GM19099 (cell line): ENCODE results near the gene KRT23.

ENCODE experiments used
- POLR2A ChIP-seq: IDR thresholded peaks from 3 replicates; pipeline ENCODE4 v1.6.1; 2011; ENCODE audit warnings: low read depth; ENCODE audit not compliant: insufficient read length; ENCODE audit errors: extremely low read depth

The KRT23 gene, protein sequence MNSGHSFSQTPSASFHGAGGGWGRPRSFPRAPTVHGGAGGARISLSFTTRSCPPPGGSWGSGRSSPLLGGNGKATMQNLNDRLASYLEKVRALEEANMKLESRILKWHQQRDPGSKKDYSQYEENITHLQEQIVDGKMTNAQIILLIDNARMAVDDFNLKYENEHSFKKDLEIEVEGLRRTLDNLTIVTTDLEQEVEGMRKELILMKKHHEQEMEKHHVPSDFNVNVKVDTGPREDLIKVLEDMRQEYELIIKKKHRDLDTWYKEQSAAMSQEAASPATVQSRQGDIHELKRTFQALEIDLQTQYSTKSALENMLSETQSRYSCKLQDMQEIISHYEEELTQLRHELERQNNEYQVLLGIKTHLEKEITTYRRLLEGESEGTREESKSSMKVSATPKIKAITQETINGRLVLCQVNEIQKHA

GRCh38 chr17:40937384-40937819 lies at the start of gene KRT23:
KRT23 (minus strand) TSS chr17:40937646; CDS start chr17:40936603, 1,043 bp downstream.
- no peak for TF ChIP-seq POLR2A

DNA sequence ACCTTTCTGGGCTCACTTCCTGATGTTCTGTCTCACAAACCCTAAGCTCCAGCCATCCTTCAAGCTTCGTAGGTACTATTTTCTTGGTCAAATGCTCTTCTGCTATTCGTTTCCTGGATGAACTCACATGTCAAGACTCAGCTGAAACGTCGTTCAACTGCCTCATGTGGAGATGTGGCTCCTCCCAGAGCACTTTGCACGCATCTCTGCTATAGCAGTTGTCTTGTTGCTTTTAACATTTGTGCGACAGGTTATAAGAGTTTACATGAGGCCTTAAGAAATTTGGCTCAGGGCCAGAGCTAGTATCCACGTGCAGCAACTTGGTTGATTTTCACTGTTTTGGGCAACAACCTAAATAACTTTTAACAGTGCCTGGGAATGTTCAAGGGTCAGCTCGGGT lies 49.5 kb upstream of the KRT23 start:
- TF ChIP-seq POLR2A: no peak

- no peak for TF ChIP-seq POLR2A
Measured at GRCh38 chr17:40984226-40984625, 46.8 kb upstream of the KRT23 start, which contains the start of gene KRT40. KRT40 (minus strand) TSS chr17:40984326; CDS start chr17:40984273, 53 bp downstream.

- TF ChIP-seq POLR2A: no peak
Measured at GRCh38 chr17:40981115-40981514, 43.7 kb upstream of the KRT23 start.

- no peak for TF ChIP-seq POLR2A
Measured at GRCh38 chr17:40980596-40980995, 43.1 kb upstream of the KRT23 start.

DNA sequence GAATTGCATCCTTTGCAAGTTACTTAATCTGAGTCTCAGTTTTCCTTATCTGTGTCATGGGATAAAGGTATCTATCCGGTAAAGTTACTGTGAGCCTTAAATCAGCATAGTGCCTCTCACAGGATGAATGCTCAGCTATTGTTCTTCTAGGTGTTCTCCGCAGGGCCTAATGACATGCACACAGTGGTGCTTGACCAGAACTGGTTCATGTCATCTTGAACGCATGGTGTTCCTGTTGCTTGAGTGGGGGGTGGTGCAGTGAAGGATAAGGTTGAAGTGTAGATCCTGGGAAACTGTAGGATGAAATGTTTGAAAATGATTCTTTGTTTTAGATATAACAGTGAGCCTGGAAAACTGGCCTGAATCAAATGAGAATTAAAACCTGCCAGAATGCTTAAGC lies 42.7 kb upstream of the KRT23 start:
- no peak for TF ChIP-seq POLR2A

GRCh38 chr17:40978575-40979151 lies 41.2 kb upstream of the KRT23 start:
- TF ChIP-seq POLR2A: no peak

DNA sequence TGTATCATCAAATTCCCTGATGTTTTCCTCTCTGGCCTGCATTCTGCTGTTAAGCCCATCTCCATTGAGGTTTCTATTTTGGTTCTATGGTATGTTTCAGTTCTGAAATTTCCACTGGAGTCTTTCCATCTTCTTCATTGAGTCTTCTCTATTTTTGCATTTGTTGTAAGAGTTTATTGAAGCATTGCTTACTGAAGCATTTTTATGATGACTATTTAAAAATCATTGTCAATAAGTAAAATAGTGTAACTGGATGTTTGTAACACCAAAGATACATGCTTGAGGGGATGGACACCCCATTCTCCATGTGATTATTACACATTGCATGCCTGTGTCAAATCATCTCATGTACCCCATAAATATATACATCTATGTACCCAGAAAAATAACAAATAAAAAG lies 38.1 kb upstream of the KRT23 start:
- TF ChIP-seq POLR2A: no peak

DNA sequence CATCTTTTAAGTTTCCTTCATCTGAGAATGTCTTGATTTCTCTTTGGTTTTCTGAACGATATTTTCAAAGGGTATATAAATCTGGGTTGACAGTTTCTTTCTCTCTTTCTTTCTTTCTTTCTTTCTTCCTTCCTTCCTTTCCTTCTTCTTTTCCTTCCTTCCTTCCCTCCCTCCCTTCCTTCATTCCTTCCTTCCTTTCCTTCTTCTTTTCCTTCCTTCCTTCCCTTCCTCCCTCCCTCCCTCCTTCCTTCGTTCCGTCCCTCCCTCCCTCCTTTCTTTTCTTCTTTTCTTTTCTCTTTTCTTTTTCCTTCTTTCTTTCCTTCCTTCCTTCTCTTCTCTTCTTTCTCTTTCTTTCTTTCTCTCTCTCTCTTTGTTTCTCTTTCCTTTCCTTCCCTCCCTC lies 36.9 kb upstream of the KRT23 start:
- no peak for TF ChIP-seq POLR2A

DNA sequence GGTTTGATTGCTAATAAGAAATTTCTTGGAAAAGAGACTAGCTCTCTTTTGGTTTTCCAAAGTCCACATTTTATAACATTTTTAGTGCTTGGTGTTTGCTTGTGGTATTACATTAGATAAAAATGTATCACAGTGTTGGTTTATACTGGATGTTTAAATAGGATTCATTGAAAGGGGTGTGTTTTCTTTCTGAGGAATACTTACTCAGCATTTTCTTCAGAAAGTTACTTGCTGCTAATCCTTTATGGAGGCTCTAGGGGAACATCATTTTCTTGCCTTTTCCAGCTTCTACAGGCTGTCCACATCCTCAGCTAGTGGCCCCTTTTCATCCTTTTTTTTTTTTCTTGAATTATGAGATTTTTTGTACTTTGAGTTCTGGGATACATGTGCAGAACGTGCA lies 30.1 kb upstream of the KRT23 start:
- TF ChIP-seq POLR2A: no peak

- no peak for TF ChIP-seq POLR2A
Measured at GRCh38 chr17:40966848-40967247, 29.4 kb upstream of the KRT23 start, which contains the start of gene KRT39. KRT39 (minus strand) TSS chr17:40966948; CDS start chr17:40966856, 92 bp downstream.

DNA sequence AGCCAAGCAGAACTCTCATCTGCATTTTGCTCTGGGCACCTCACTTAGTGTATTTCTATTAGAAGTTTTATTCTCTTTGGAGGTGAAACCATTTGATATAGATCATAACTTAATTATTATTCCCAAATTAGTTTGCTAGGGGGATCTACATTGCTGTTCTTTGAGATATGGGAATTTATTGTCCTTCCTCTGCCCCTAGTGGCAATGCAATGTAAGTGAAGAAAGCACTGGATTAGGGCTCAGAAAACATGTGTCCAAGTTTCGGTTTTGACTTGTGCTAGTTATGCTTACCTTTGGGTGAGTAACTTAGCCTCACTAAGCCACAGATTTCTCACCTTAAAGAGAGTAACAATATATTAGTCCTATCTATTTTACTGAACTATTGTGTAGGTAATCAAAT lies 26.4 kb upstream of the KRT23 start:
- no peak for TF ChIP-seq POLR2A

GRCh38 chr17:40962059-40962561 lies 24.7 kb upstream of the KRT23 start:
- TF ChIP-seq POLR2A: no peak

DNA sequence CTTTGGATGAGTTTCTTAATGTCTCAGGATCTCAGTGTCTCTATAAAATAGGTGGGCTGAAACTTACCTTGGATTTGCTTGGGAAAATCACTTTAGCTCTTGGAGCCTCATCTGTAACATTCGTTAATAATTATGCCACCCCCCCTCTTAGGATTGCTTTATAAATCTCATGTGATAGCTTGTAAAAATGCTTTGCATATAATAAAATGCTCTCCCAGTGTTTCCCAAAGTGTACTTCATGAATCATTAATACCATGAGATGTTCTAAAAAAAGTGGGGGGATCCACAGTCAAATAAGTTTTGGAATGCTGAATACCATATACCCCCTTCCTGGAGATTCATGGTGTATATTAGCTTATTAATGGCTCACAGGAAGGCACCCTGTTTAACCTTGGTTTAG lies 24.1 kb upstream of the KRT23 start:
- TF ChIP-seq POLR2A: no peak

DNA sequence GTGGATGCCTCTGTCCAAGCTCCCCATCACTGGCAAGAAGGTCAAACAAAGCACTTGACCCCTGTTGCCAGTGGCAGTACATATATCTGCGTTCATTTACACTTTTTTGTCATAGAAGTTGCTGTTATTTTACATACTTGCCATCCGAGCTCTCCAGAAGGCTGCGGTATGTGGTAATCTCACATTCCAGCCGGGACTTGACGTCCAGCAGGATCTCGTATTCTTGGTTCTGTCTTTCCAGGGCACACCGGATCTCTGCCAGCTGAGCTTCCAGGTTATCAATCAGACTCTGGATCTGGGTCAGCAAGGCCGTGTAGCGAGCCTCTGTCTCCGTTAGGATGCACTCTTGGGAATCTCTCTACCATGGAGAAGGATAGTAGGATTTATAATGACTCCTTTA lies 22.7 kb upstream of the KRT23 start:
- TF ChIP-seq POLR2A: no peak
